Measurements from ENCODE around the gene PKHD1. TPM values are rescaled to one million over a fixed set of nuclear protein-coding genes. Genes with fewer than 3 reads are reported as not detected.

Gene PKHD1
- total and polyA plus RNA-seq, 2 of the 8 experiments (the other 6 are each of a cell fraction or from before 2014, with no cell fraction given) = 0.06 to 0.09 TPM

DNA sequence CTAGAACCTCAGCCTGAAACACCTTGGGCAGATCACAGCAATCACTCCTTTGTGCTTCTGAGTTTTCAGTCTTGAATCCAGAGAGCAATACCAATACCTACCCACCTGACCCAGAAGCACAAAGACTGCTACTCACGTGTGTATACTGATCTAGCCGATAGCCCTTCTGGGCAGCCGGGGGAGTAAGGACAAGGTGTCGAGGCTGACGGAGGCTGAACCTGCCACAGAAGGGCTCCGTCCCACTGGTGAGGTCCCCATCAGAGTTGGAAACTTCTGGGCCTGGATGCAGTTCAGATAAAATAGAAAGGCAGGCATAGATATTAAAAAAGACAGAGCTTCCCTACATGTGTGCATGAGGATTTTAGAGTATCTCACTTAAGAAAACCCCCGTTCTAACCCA is 32.0 kb downstream of the PKHD1 start:
- Histone ChIP-seq H2BK5ac (ENCODE audit: low read depth, low read length) (no peak overlapping the region), H4K5ac (ENCODE audit: insufficient read length, low read depth, low read length) (no peak overlapping the region), H2BK20ac (ENCODE audit: low read length) (no peak overlapping the region), H2BK120ac (replicated peaks; ENCODE audit: low read depth, low read length) (no peak overlapping the region), H3K4me2 (ENCODE audit: insufficient read depth in 1 of 2, low read depth in 2 of 2, low read length in 2 of 2) (no peak overlapping the region), H2BK15ac (ENCODE audit: low read length) (no peak overlapping the region), H3K4me1 (replicated peaks in 1 of 4; ENCODE audit: control insufficient read depth in 3 of 4, insufficient read depth in 4 of 4, low read length in 3 of 4) (no peaks in the 10 kb centered on the region; a peak in 1 of 7 replicates), H4K8ac (ENCODE audit: extremely low read depth, insufficient read depth, low read length) (no peak overlapping the region), H3K79me2 (ENCODE audit: control insufficient read depth in 1 of 2, insufficient read depth in 2 of 2, low read length in 2 of 2) (no peaks in the 10 kb centered on the region), H3K4ac (replicated peaks; ENCODE audit: insufficient read length, low read depth, low read length) (no peak overlapping the region), H3K56ac (replicated peaks; ENCODE audit: insufficient read length, low read depth, low read length) (no peak overlapping the region), H3K23ac (ENCODE audit: insufficient read length) (no peak overlapping the region), H3K18ac (ENCODE audit: extremely low read depth, low read length) (no peak overlapping the region), H3K14ac (ENCODE audit: insufficient read length) (no peak overlapping the region), H3K27me3 (replicated peaks in 1 of 4; ENCODE audit: control insufficient read depth in 3 of 4, extremely low read depth in 1 of 4, insufficient read depth in 3 of 4, low read length in 3 of 4) (no peaks in the 10 kb centered on the region), H4K91ac (replicated peaks; ENCODE audit: insufficient read length, low read length) (no peak overlapping the region), H3K36me3 (ENCODE audit: control insufficient read depth in 2 of 4, insufficient read depth in 4 of 4, low read length in 3 of 4) (no peaks in the 10 kb centered on the region), H3K79me1 (ENCODE audit: low read depth, low read length) (no peaks in the 10 kb centered on the region), H2BK12ac (ENCODE audit: low read depth, low read length) (no peak overlapping the region), H4K20me1 (replicated peaks in 1 of 2; ENCODE audit: control insufficient read depth in 1 of 2, insufficient read depth in 2 of 2, low read length in 2 of 2) (no peaks in the 10 kb centered on the region), H3K4me3 (ENCODE audit: extremely low read depth in 1 of 4, insufficient read depth in 2 of 4, low read depth in 3 of 4, low read length in 4 of 4) (no peak overlapping the region), H3K23me2 (ENCODE audit: low read depth, low read length) (no peaks in the 10 kb centered on the region; the same call in 1 of the 2 replicates), H2AK5ac (ENCODE audit: low read depth, low read length) (no peak overlapping the region), H2AFZ (ENCODE audit: low read length) (no peak overlapping the region), H3K9ac (replicated peaks in 1 of 4; ENCODE audit: extremely low read depth in 1 of 4, low read depth in 3 of 4, low read length in 3 of 4) (no peak overlapping the region), H3K27ac (ENCODE audit: low read depth, low read length) (no peak overlapping the region), H3K9me3 (ENCODE audit: insufficient read depth in 2 of 2, low read depth in 1 of 2, low read length in 1 of 2) (no peaks in the 10 kb centered on the region)
- DNase-seq (ENCODE audit: low read depth in 1 of 2, low spot score in 2 of 2) (no peak), FAIRE-seq (no peak)
- WGBS, 2 experiments (ENCODE audit: extremely low coverage in 1 of 2, insufficient coverage in 1 of 2, insufficient read length in 1 of 2, insufficient replicate concordance in 2 of 2, low coverage in 1 of 2, low lambda C conversion rate in 2 of 2, missing lambda C conversion rate in 1 of 2) = 88% methylated on average over 7 of the region's 7 CpGs; no CpG with 5 or more reads in 1 of the 2 experiments
- POLR2A ChIA-PET (ENCODE audit: partially characterized antibody) = no interaction called here
- CTCF ChIA-PET (ENCODE audit: partially characterized antibody) = interaction anchor here (1.2 kb wide), 1 partner anchor 9 kb away, joined by 5 read pairs; no protein-coding TSS in a partner anchor
- TF ChIP-seq GTF2F1 (IDR thresholded peaks at IDR 0.05; ENCODE audit: borderline replicate concordance, low read depth, low read length) (no peak), NRF1 (IDR thresholded peaks at IDR 0.05; ENCODE audit: low read depth, low read length) (no peak), HDAC6 (IDR thresholded peaks at IDR 0.05; ENCODE audit: low read depth, low read length) (no peak), CREB1 (IDR thresholded peaks at IDR 0.05) (no peak), SIRT6 (IDR thresholded peaks at IDR 0.05; ENCODE audit: low read length) (no peak), RAD21 (IDR thresholded peaks at IDR 0.05 in 1 of 2, conservative IDR thresholded peaks at IDR 0.05 in 1 of 2; ENCODE audit: low read depth in 2 of 2, low read length in 2 of 2) (no peak), YY1 (IDR thresholded peaks at IDR 0.05; ENCODE audit: low read depth, low read length) (no peak), TBP (IDR thresholded peaks at IDR 0.05; ENCODE audit: low read depth, low read length) (no peak), CBX8 (IDR thresholded peaks at IDR 0.05; ENCODE audit: borderline replicate concordance, low read depth, low read length) (no peak), CHD1 (IDR thresholded peaks at IDR 0.05; ENCODE audit: low read depth, low read length) (no peak), EGR1 (IDR thresholded peaks at IDR 0.05; ENCODE audit: borderline replicate concordance, low read depth, low read length) (no peak), KDM5A (IDR thresholded peaks at IDR 0.05; ENCODE audit: low read length) (no peak), BCL11A (IDR thresholded peaks at IDR 0.05; ENCODE audit: low read depth in 2 of 2, low read length in 2 of 2) (no peak), CTBP2 (IDR thresholded peaks at IDR 0.05; ENCODE audit: borderline replicate concordance, insufficient read depth, insufficient read length, low read length) (no peak)
- TF ChIP-seq, protein P1, sequence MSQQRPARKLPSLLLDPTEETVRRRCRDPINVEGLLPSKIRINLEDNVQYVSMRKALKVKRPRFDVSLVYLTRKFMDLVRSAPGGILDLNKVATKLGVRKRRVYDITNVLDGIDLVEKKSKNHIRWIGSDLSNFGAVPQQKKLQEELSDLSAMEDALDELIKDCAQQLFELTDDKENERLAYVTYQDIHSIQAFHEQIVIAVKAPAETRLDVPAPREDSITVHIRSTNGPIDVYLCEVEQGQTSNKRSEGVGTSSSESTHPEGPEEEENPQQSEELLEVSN (IDR thresholded peaks at IDR 0.05) = no peak

All from H1 (cell line).